ENCODE results near the gene ZDHHC3.

DNA sequence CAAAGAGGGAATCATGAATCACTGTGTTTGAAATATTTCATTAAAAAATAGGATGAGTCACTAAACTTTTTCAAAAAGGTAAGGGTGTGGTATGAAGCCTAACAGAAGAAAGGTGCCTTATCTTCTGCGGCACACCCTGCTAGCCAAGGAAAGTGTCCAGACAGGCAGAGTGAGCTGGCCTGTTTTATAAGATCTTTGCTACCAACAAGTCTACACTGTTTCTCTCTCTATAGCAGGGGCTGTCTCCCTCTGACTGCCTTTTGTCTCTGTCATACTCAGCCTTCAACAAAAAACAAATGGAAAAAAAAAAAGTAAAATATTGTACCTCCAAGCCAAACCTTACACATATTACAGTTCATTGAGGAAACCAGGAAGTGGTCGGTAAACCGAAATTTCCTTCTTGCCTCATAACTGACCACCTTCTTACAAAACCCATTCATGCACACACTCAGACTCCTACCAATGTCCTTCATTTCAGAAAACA, 9.1 kb downstream of the ZDHHC3 start:
- no peak for TF ChIP-seq CTCF (conservative IDR thresholded peaks at IDR 0.05; ENCODE audit: low read depth, low read length)
- no peak for TF ChIP-seq EZH2phosphoT487 (IDR thresholded peaks at IDR 0.05; ENCODE audit: borderline replicate concordance, low read length)

Measured in PC-3 (cell line).